OCI-LY7 (cell line): ENCODE data around the gene IKBKE. TPM values are rescaled to one million over a fixed set of nuclear protein-coding genes. Genes with fewer than 3 reads are reported as not detected.

Source experiments
- BruUV-seq: library from RNA; stranded (reverse); fragments of 400-500 nt; replicated peaks from 2 replicates; lab custom pipeline; 2021; lab: Mats Ljungman, UMichigan
- CTCF ChIA-PET: fragments of 300-600 bp; sonication (Branson Sonifier 250); formaldehyde crosslinking; loops from one replicate; lab custom pipeline; 2022; ENCODE audit warnings: antibody characterized with exemption; ENCODE audit not compliant: unreplicated experiment; lab: Charles Lee
- POLR2A ChIA-PET: fragments of 300-600 bp; sonication (Branson Sonifier 250); formaldehyde crosslinking; loops from one replicate; lab custom pipeline; 2022; ENCODE audit warnings: antibody characterized with exemption; lab: Charles Lee
- DNase-seq: peaks from one replicate; pipeline ENCODE4 v3.0.0-alpha.2; 2015; ENCODE audit warnings: low spot score
- H2AFZ ChIP-seq: fragments of 200-600 bp; sonication (generic), shearing (Covaris generic); 2 replicates; pipeline ENCODE4 v1.6.1; 2014; ENCODE audit warnings: mild to moderate bottlenecking, antibody characterized with exemption, low read length, moderate library complexity
- H3K27ac ChIP-seq: fragments of 200-600 bp; sonication (generic); 2 replicates; pipeline ENCODE4 v1.5.1; 2014; ENCODE audit warnings: mixed run types, low read depth, mild to moderate bottlenecking, moderate library complexity, low read length, inconsistent platforms; ENCODE audit not compliant: poor library complexity, severe bottlenecking
- H3K36me3 ChIP-seq: fragments of 200-600 bp; sonication (generic); 2 replicates; pipeline ENCODE4 v1.6.1; 2014; ENCODE audit warnings: mild to moderate bottlenecking, antibody characterized with exemption, low read length, moderate library complexity, mixed read lengths; ENCODE audit not compliant: insufficient read depth
- H3K4me1 ChIP-seq: fragments of 200-600 bp; sonication (generic); 2 replicates; pipeline ENCODE4 v1.5.1; 2014; ENCODE audit warnings: mild to moderate bottlenecking, low read length; ENCODE audit not compliant: insufficient read depth, poor library complexity, severe bottlenecking
- H3K4me2 ChIP-seq: fragments of 200-600 bp; sonication (generic); 2 replicates; pipeline ENCODE4 v1.6.1; 2014; ENCODE audit warnings: mild to moderate bottlenecking, low read length
- H3K4me3 ChIP-seq: fragments of 200-600 bp; sonication (generic); 2 replicates; pipeline ENCODE4 v1.5.1; 2014; ENCODE audit warnings: mild to moderate bottlenecking, low read depth, low read length; ENCODE audit not compliant: poor library complexity, severe bottlenecking
- H3K79me2 ChIP-seq: fragments of 200-600 bp; sonication (generic); 2 replicates; pipeline ENCODE4 v1.6.1; 2016; ENCODE audit warnings: low read depth, mild to moderate bottlenecking, low read length, moderate library complexity, mixed read lengths; ENCODE audit not compliant: insufficient read depth
- H3K9me2 ChIP-seq: fragments of 200-600 bp; sonication (generic); 2 replicates; pipeline ENCODE4 v1.6.1; 2016; ENCODE audit warnings: mild to moderate bottlenecking, low read length, mixed read lengths; ENCODE audit not compliant: insufficient read depth
- H3K9me3 ChIP-seq: fragments of 200-600 bp; sonication (generic); 2 replicates; pipeline ENCODE4 v1.6.1; 2014; ENCODE audit warnings: mild to moderate bottlenecking, mixed run types, low read length, mixed read lengths
- H4K20me1 ChIP-seq: fragments of 200-600 bp; sonication (generic); 2 replicates; pipeline ENCODE4 v1.6.1; 2014; ENCODE audit warnings: mild to moderate bottlenecking, antibody characterized with exemption, low read length, moderate library complexity, mixed read lengths; ENCODE audit not compliant: insufficient read depth
- CTCF ChIP-seq: fragments of 200-600 bp; sonication (generic); conservative IDR thresholded peaks from 2 replicates; pipeline ENCODE4 v1.5.1; 2014; ENCODE audit warnings: mild to moderate bottlenecking, antibody characterized with exemption, low read length, moderate library complexity, mixed read lengths
- EZH2phosphoT487 ChIP-seq: fragments of 200-600 bp; sonication (generic); IDR thresholded peaks from 2 replicates; pipeline ENCODE4 v1.6.1; 2018; ENCODE audit warnings: low read depth, borderline replicate concordance, mild to moderate bottlenecking, mixed run types, antibody characterized with exemption, low read length, moderate library complexity, mixed read lengths
- intact Hi-C: fragments of 100-400 bp; cut with micrococcal nuclease; formaldehyde crosslinking; loops from one replicate; pipeline ENCODE4 v1.10.0; 2022; ENCODE audit not compliant: unreplicated experiment
- total RNA-seq, 2 experiments: library from RNA; depleted of rRNA in 1 of 2; stranded (reverse); fragments of >200 nt in 1 of 2; shearing (Covaris generic) in 1 of 2; gene quantifications; 2 replicates each; pipeline ENCODE4 v1.2.3, GENCODE V29; 2014 to 2022

The IKBKE gene
- total RNA-seq, 2 experiments from 2014 or later: 23.9 to 38.5 TPM

DNA sequence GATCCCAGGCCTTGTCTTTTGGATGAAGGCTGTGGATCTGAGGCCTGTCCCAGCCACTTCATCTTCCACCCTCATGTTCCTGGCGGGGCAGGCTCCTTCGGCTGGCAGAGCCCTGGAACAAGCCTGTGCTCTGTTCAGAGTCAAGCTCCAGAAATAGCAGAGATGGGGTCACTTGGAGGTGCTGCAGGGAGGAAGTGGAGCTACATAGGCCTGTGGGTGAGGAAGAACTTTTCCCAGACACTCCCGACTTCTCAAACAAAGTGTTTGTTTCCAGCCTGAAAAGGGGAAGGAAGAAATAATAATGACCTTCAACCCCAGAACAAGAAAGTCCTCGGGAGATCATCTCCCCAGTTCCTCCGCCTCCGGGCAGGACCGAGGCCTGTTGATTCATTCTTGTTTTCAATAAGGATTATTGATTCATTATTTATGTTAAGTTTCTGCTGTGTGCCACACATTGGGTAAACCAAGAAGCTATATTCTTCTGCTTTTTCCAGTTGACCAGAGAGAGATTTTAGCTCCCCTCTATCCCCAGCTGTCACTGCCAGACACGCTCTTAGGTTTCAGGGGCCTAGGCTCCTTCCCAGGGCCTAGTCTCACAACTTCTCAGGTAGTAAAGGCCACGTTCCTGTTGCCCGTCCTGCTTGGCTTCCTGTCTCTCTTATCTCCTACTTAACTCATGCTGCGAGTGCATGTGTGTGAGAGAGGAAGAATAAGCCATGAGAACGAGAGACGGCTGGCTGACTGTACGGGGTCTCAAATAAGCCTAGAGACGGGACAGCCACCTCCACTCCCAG lies 16.9 kb downstream of the IKBKE start:
- BruUV-seq: no TSS peak
- Histone ChIP-seq H3K4me2 (no peak overlapping the region), H3K9me3 (no peaks in the 10 kb centered on the region), H3K27ac (no peak overlapping the region), H4K20me1 (no peaks in the 10 kb centered on the region), H3K79me2 (no peaks in the 10 kb centered on the region), H3K9me2 (no peaks in the 10 kb centered on the region), H3K4me1 (no peaks in the 10 kb centered on the region), H3K4me3 (no peak overlapping the region), H2AFZ (no peak overlapping the region), H3K36me3 (peaks cover 55% of the 10 kb centered on the region)
- ChIA-PET POLR2A (interaction anchor here (1.7 kb wide), 1 partner anchor 17 kb away, joined by 6 read pairs; the partner anchor contains the start of gene IKBKE), CTCF (no interaction called here)
- intact Hi-C loops: no loop called here
- no peak for TF ChIP-seq EZH2phosphoT487
- no peak for TF ChIP-seq CTCF
- DNase-seq: no peak

DNA sequence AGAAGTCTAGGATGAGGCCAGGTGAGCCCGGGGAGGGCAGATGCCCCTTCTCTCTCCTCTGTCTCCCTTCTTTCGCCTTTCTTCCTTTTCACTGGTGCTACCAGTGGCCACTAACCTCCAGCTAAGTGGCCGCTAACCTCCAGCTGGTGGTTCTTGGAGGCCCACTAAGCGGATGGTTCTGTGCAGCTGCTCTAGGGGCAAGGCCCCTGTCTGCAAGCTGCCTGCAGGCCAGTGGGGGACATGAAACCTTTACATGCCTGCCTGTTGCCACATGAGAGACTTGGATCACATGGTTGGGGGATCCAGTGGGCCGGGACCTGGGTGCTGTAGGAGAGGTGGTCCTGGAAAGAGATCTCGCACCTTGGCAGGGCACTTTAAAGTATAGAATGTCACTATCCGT lies 17.7 kb downstream of the IKBKE start:
- Histone ChIP-seq H3K27ac (no peak overlapping the region), H3K4me1 (no peaks in the 10 kb centered on the region), H3K9me2 (no peaks in the 10 kb centered on the region), H4K20me1 (no peaks in the 10 kb centered on the region), H3K4me3 (no peak overlapping the region), H3K36me3 (peaks cover 56% of the 10 kb centered on the region), H2AFZ (no peak overlapping the region), H3K4me2 (no peak overlapping the region), H3K79me2 (no peaks in the 10 kb centered on the region), H3K9me3 (no peaks in the 10 kb centered on the region)
- CTCF ChIA-PET: no interaction called here
- no peak for TF ChIP-seq EZH2phosphoT487
- no peak for TF ChIP-seq CTCF
- no peak for DNase-seq
- intact Hi-C loops: no loop called here
- POLR2A ChIA-PET: interaction anchor here (1.7 kb wide), 1 partner anchor 18 kb away, joined by 6 read pairs; the partner anchor contains the start of gene IKBKE
- BruUV-seq: no TSS peak

DNA sequence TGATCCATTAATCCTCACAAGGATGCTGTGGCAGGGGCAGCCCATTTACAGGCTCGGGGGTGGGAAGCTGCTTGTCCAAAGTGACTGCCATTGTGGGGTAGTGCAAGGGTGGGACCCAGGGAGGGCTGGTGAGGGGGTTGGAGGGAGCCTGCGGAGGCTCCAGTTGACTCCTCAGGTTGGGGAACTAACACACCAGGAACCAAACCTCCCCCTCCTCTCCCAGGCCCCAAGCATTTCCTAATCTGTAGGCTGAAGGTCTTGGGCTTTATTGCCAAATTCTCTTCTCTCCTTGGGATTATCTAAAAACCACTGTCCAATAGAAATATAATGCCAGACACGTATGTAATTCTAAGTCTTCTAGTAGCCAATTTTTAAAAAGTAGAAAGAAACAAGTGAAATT lies 18.2 kb downstream of the IKBKE start:
- no peaks in the 10 kb centered on the region for H4K20me1 ChIP-seq
- H3K27ac ChIP-seq: no peak overlapping the region
- DNase-seq: no peak
- CTCF ChIA-PET: no interaction called here
- no peaks in the 10 kb centered on the region for H3K4me1 ChIP-seq
- H3K9me3 ChIP-seq: no peaks in the 10 kb centered on the region
- no peaks in the 10 kb centered on the region for H3K9me2 ChIP-seq
- H3K79me2 ChIP-seq: no peaks in the 10 kb centered on the region
- no peak for TF ChIP-seq CTCF
- TF ChIP-seq EZH2phosphoT487: no peak
- no peak overlapping the region for H2AFZ ChIP-seq
- no peak overlapping the region for H3K4me2 ChIP-seq
- intact Hi-C loops: no loop called here
- no peak overlapping the region for H3K4me3 ChIP-seq
- POLR2A ChIA-PET: no interaction called here
- peaks cover 56% of the 10 kb centered on the region for H3K36me3 ChIP-seq
- no TSS peak for BruUV-seq
